ENCODE measurements around the gene RTRAF. TPM values are rescaled to one million over a fixed set of nuclear protein-coding genes. Genes with fewer than 3 reads are reported as not detected.
A peak's percentile ranks its signal among the peaks of the same experiment; 100 is the strongest.

Gene RTRAF
- total and polyA plus RNA-seq, 4 experiments from 2014 or later, result 105 to 201 (median 138) TPM

DNA sequence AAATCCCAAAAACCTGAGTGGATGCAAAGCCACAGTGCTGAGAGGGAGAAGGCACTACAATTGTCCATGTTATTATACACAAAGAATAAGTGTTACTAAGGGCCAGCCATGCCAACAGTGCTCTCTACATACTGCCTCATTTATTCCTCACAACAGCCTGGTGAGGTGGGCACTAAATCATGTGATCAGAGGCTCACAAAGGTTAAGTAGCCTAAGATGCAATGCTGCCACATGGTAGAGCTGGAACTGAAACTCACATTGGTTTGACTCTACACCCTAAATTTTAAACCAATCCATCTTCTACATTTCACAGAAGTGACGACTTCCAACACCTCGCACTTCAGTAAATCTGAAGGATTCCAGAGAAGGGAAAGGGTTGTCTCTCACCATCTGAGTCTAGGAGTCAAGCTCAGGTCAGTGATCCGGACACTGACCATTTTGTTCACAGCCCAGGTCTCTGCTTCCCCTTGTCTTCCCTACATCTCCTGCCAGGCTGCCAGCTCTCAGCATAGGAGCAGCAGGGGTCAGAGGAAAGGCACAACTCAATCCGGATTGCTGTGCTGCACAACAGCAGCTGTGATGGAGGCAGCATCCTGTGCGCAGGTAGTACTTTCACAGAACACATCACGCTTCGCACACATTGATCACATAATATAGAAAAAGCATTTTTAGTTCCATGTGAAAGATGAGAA lies 49.9 kb downstream of the RTRAF start:
- Mint-ChIP-seq H3K4me1 (peaks cover 0 to 4% (median 1%) of the 10 kb centered on the region in 4 donors), H3K36me3 (peaks cover 0 to 4% of the 10 kb centered on the region in 2 donors), H3K27ac (no peak overlapping the region), H3K4me3 (no peak overlapping the region), H3K9me3 (peaks cover 0 to 11% (median 3%) of the 10 kb centered on the region in 8 donors), H3K27me3 (peaks cover 1 to 7% of the 10 kb centered on the region in 2 donors)
- H3K36me3 ChIP-seq (ENCODE audit: insufficient read depth, low read length), result no peaks in the 10 kb centered on the region
- no peaks in the 10 kb centered on the region for H3K4me1 ChIP-seq (ENCODE audit: insufficient read depth, low read length)
- ChIA-PET CTCF (ENCODE audit: partially characterized antibody) (no interaction called here), POLR2A (ENCODE audit: partially characterized antibody) (no interaction called here)
- no peaks in the 10 kb centered on the region for H3K9me3 ChIP-seq (ENCODE audit: control insufficient read depth in 1 of 2, low read length in 2 of 2)
- no peaks in the 10 kb centered on the region for H3K27me3 ChIP-seq (ENCODE audit: insufficient read depth, low read length)
- no peak overlapping the region for H3K4me3 ChIP-seq (ENCODE audit: low read length in 2 of 2)
- DNase-seq, result no peak
- no peak overlapping the region for H3K27ac ChIP-seq (ENCODE audit: low read depth, low read length)
- intact Hi-C loops (cut with micrococcal nuclease), result no loop called here

DNA sequence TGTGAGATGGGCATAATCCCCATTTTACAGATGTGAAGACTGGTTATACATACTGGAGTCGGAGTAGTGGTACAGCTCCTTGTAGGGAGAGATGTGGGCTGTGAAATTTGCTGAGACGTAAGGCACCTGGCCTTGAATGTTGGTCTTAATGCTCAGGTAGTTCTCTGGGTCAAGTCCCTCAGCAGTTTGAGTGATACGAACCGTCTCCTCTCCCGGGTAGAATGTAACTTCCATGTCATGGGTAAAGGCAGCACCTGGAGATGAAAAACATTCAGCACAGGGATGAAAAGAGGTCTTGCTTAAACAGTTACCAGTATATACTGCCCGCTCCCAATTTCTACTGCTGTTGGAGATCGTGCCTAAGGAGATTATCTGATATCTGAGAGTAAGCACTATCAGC lies 51.3 kb downstream of the RTRAF start:
- Histone ChIP-seq H3K27me3 (ENCODE audit: insufficient read depth, low read length) (no peaks in the 10 kb centered on the region), H3K4me3 (ENCODE audit: low read length in 2 of 2) (no peak overlapping the region), H3K4me1 (ENCODE audit: insufficient read depth, low read length) (no peaks in the 10 kb centered on the region), H3K9me3 (ENCODE audit: control insufficient read depth in 1 of 2, low read length in 2 of 2) (no peaks in the 10 kb centered on the region), H3K36me3 (ENCODE audit: insufficient read depth, low read length) (no peaks in the 10 kb centered on the region), H3K27ac (ENCODE audit: low read depth, low read length) (no peak overlapping the region)
- Mint-ChIP-seq H3K4me3 (no peak overlapping the region), H3K27me3 (peaks cover 0 to 5% of the 10 kb centered on the region in 2 donors), H3K9me3 (peaks cover 0 to 11% (median 3%) of the 10 kb centered on the region in 8 donors), H3K36me3 (peaks cover 0 to 4% of the 10 kb centered on the region in 2 donors), H3K27ac (no peak overlapping the region), H3K4me1 (peaks cover 0 to 4% (median 1%) of the 10 kb centered on the region in 4 donors)
- POLR2A ChIA-PET (ENCODE audit: partially characterized antibody), result no interaction called here
- CTCF ChIA-PET (ENCODE audit: partially characterized antibody), result interaction anchor here (1.1 to 1.4 kb wide), 2 partner anchors 11 to 12 kb away, joined by 3 to 4 read pairs; no protein-coding TSS in a partner anchor
- no peak for DNase-seq
- intact Hi-C loops (cut with micrococcal nuclease), result no loop called here

DNA sequence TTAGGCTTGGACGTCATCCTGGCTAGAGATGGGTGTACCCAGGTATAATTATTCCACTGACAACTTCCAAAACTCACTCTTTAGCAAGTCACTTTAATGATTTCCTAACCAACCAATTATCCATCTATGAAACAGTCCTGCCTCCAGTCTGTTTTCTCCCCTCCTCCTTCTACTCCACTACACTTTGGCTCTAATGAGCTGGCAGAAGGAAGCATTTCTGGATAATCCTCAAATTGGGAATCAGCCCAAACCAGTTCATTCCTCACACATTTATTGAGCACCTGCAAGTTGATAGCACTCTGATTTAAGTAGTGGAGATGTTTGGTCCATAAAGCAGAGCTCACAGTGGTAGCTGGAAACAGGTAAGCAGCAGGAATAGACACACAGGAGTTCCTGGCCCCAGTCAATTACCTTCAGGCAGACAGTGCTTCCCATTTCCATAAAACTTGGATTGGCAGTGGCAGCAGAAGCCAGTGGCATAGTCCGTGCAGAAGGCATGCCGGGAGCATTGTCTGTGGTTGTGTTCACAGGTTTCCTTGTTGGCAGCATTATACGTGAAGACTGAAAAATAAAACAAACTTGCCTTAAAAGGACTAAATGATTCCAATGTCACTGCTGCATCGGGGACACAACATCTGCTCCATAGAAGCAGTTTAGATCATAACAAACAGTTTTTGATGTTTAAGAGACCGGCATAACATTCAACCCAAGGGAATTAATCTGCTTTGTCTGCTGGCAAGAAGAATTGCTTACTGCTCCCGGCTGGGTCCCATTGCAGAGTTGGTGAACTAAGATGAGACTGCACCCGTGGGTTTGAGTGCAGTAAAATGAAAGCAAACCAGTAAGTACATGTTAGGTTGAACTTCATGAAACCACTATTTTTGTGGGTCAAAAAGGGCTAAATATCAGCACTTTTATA lies 53.3 kb downstream of the RTRAF start:
- no peaks in the 10 kb centered on the region for H3K27me3 ChIP-seq (ENCODE audit: insufficient read depth, low read length)
- no peaks in the 10 kb centered on the region for H3K36me3 Mint-ChIP-seq
- peaks cover 0 to 3% of the 10 kb centered on the region in 2 donors for H3K27me3 Mint-ChIP-seq
- H3K9me3 Mint-ChIP-seq, result no peaks in the 10 kb centered on the region
- no peak for DNase-seq
- peaks cover 0 to 4% (median 1%) of the 10 kb centered on the region in 4 donors for H3K4me1 Mint-ChIP-seq
- H3K27ac Mint-ChIP-seq, result no peak overlapping the region
- no peak overlapping the region for H3K4me3 ChIP-seq (ENCODE audit: low read length in 2 of 2)
- H3K4me1 ChIP-seq (ENCODE audit: insufficient read depth, low read length), result no peaks in the 10 kb centered on the region
- intact Hi-C loops (cut with micrococcal nuclease), result loop anchor here (1.0 kb wide), 1 partner anchor 431 kb away; no protein-coding TSS in a partner anchor
- H3K9me3 ChIP-seq (ENCODE audit: control insufficient read depth in 1 of 2, low read length in 2 of 2), result no peaks in the 10 kb centered on the region
- CTCF ChIA-PET (ENCODE audit: partially characterized antibody), result interaction anchor here (0.7 to 3.4 kb wide), 9 partner anchors 8 to 360 kb away, joined by 3 to 37 read pairs (median 3); no protein-coding TSS in a partner anchor
- no peaks in the 10 kb centered on the region for H3K36me3 ChIP-seq (ENCODE audit: insufficient read depth, low read length)
- POLR2A ChIA-PET (ENCODE audit: partially characterized antibody), result no interaction called here
- H3K27ac ChIP-seq (ENCODE audit: low read depth, low read length), result no peak overlapping the region
- no peak overlapping the region for H3K4me3 Mint-ChIP-seq

DNA sequence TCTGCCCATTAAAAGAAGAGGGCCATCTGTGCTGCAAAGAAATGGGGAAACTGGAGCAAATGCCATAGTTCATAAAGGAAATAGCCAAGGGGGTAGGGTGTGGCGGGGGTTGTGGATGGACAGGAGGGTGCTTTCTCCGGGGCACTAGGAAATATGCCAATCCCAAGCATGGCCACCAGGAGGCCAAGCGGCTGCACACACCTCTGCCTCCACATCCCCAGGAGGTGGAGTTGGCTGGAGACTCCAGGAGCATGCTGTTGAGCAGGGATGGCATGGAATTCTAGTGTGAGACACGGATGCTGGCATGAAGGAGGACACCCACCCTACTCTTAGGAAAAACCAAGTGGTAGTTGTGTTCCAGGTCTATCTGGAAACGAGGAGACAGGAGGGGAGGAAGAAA lies 54.3 kb downstream of the RTRAF start:
- H3K27ac Mint-ChIP-seq, result peak overlapping the region in 1 of 7 donors; percentile 57
- intact Hi-C loops (cut with micrococcal nuclease), result loop anchor here (1.0 kb wide), 1 partner anchor 430 kb away; no protein-coding TSS in a partner anchor
- ChIA-PET CTCF (ENCODE audit: partially characterized antibody) (interaction anchor here (0.7 to 3.4 kb wide), 14 partner anchors 9 to 359 kb away, joined by 3 to 37 read pairs (median 4); no protein-coding TSS in a partner anchor), POLR2A (ENCODE audit: partially characterized antibody) (no interaction called here)
- H3K4me1 Mint-ChIP-seq, result peaks cover 0 to 4% (median 1%) of the 10 kb centered on the region in 4 donors
- H3K27me3 Mint-ChIP-seq, result peaks cover 0 to 3% of the 10 kb centered on the region in 2 donors
- H3K36me3 Mint-ChIP-seq, result no peaks in the 10 kb centered on the region
- H3K9me3 Mint-ChIP-seq, result no peaks in the 10 kb centered on the region
- no peak overlapping the region for H3K4me3 ChIP-seq (ENCODE audit: low read length in 2 of 2)
- no peaks in the 10 kb centered on the region for H3K27me3 ChIP-seq (ENCODE audit: insufficient read depth, low read length)
- no peaks in the 10 kb centered on the region for H3K4me1 ChIP-seq (ENCODE audit: insufficient read depth, low read length)
- H3K36me3 ChIP-seq (ENCODE audit: insufficient read depth, low read length), result no peaks in the 10 kb centered on the region
- H3K9me3 ChIP-seq (ENCODE audit: control insufficient read depth in 1 of 2, low read length in 2 of 2), result no peaks in the 10 kb centered on the region
- peak in 4 of 5 donors; percentile 9 to 32 (median 22) for DNase-seq
- no peak overlapping the region for H3K27ac ChIP-seq (ENCODE audit: low read depth, low read length)
- H3K4me3 Mint-ChIP-seq, result peak overlapping the region in 1 of 8 donors; percentile 2

DNA sequence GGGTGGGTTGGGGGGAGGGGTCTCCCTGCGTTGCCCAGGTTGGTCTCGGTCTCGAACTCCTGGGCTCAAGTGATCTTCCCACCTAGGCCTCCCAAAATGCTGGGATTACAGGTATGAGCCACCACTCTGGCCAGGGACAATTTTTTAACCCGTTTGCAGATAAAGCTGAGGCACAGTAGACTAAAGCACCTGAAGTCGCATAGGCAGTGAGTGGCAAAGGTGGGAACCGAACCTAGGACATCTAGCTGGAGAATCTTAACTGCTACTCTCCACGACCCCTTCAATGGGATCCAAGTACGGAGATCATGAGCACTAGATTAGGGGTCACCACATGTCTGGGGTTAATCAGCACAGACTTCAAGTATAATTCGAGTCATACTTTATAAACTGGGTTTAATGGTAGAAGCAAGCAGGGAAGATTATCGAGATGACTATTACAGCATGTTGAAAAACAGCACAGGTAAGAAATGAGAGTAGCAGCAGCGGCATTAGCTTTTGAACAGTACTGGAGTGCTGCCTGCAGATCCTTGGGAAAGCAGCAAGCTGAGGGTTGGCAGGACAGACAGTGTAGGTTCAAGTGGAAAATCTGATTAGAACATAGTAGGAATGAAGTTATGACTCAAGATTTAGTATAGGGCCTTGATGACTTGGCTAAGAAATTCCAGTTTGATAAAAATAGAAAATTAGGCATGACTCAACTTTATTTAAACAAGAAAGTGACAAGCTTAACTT lies 55.6 kb downstream of the RTRAF start:
- H3K27me3 Mint-ChIP-seq, result peaks cover 0 to 3% of the 10 kb centered on the region in 2 donors
- no peaks in the 10 kb centered on the region for H3K9me3 ChIP-seq (ENCODE audit: control insufficient read depth in 1 of 2, low read length in 2 of 2)
- H3K27ac ChIP-seq (ENCODE audit: low read depth, low read length), result no peak overlapping the region
- CTCF ChIA-PET (ENCODE audit: partially characterized antibody), result interaction anchor here (0.6 to 3.4 kb wide), 5 partner anchors 11 to 227 kb away, joined by 3 to 37 read pairs (median 7); no protein-coding TSS in a partner anchor
- no peaks in the 10 kb centered on the region for H3K36me3 Mint-ChIP-seq
- no peak overlapping the region for H3K4me3 ChIP-seq (ENCODE audit: low read length in 2 of 2)
- no peak overlapping the region for H3K4me3 Mint-ChIP-seq
- no peaks in the 10 kb centered on the region for H3K36me3 ChIP-seq (ENCODE audit: insufficient read depth, low read length)
- intact Hi-C loops (cut with micrococcal nuclease), result no loop called here
- DNase-seq, result no peak
- H3K4me1 ChIP-seq (ENCODE audit: insufficient read depth, low read length), result no peaks in the 10 kb centered on the region
- H3K27ac Mint-ChIP-seq, result no peak overlapping the region
- no peaks in the 10 kb centered on the region for H3K9me3 Mint-ChIP-seq
- H3K4me1 Mint-ChIP-seq, result peaks cover 0 to 4% (median 1%) of the 10 kb centered on the region in 4 donors
- H3K27me3 ChIP-seq (ENCODE audit: insufficient read depth, low read length), result no peaks in the 10 kb centered on the region
- POLR2A ChIA-PET (ENCODE audit: partially characterized antibody), result no interaction called here

DNA sequence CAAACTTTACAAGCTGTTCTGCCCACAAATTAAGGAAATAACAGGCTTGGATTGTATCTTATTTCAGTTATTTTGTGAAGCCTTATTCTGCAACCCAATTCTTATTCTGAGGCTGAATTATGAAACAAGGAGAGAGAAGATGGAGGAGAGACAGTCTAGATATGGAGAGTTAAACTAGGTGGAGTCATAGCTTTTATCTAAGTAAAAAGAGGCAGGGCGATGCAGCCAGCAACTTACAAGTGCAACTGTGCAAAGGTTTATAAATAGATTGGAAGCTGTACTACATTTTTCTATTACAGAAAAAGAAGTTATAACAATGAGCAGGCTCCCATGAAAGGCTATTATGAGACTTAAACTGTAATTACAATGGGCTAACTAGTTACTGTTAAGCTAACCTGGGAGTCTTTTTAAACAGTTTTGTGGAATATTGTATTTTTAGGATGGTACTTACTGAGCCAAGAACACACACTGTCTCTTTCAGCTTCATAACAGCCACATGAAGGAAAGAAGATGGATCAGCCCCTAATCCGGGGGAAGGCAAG lies 57.1 kb downstream of the RTRAF start:
- DNase-seq, result no peak
- Histone ChIP-seq H3K4me1 (ENCODE audit: insufficient read depth, low read length) (no peaks in the 10 kb centered on the region), H3K27ac (ENCODE audit: low read depth, low read length) (no peak overlapping the region), H3K36me3 (ENCODE audit: insufficient read depth, low read length) (no peaks in the 10 kb centered on the region), H3K4me3 (ENCODE audit: low read length in 2 of 2) (no peak overlapping the region), H3K27me3 (ENCODE audit: insufficient read depth, low read length) (no peaks in the 10 kb centered on the region), H3K9me3 (ENCODE audit: control insufficient read depth in 1 of 2, low read length in 2 of 2) (no peaks in the 10 kb centered on the region)
- ChIA-PET POLR2A (ENCODE audit: partially characterized antibody) (interaction anchor here (0.6 kb wide), 1 partner anchor 35 kb away, joined by 3 read pairs; no protein-coding TSS in a partner anchor), CTCF (ENCODE audit: partially characterized antibody) (interaction anchor here (1.6 to 2.2 kb wide), 2 partner anchors 9 to 430 kb away, joined by 3 to 7 read pairs; no protein-coding TSS in a partner anchor)
- Mint-ChIP-seq H3K4me1 (peaks cover 0 to 4% (median 1%) of the 10 kb centered on the region in 4 donors), H3K9me3 (no peaks in the 10 kb centered on the region), H3K27me3 (peaks cover 0 to 3% of the 10 kb centered on the region in 2 donors), H3K4me3 (no peak overlapping the region), H3K36me3 (no peaks in the 10 kb centered on the region), H3K27ac (peak overlapping the region in 1 of 7 donors; percentile 83)
- intact Hi-C loops (cut with micrococcal nuclease), result no loop called here

All from CD4-positive, alpha-beta memory T cell (primary cell).